HG03558 (cell line): ENCODE results near the gene GRM4.

Source experiments
- ATAC-seq: cut with Tn5 transposase; IDR thresholded peaks from one replicate; pipeline ENCODE4 v1.9.1; 2021; ENCODE audit warnings: moderate number of reproducible peaks; ENCODE audit not compliant: unreplicated experiment; ENCODE audit errors: extremely low read depth

The GRM4 gene

GRCh38 chr6:33987531-33988021 is 158.3 kb downstream of the GRM4 start:
- no peak for ATAC-seq

GRCh38 chr6:33985947-33986346 is 159.9 kb downstream of the GRM4 start:
- ATAC-seq, result no peak

GRCh38 chr6:33985313-33985751 is 160.6 kb downstream of the GRM4 start:
- no peak for ATAC-seq

GRCh38 chr6:33984466-33985312 is 161.2 kb downstream of the GRM4 start:
- no peak for ATAC-seq

- no peak for ATAC-seq
Observed at GRCh38 chr6:33983721-33984465, 162.0 kb downstream of the GRM4 start.

- no peak for ATAC-seq
Observed at GRCh38 chr6:33983109-33983716, 162.7 kb downstream of the GRM4 start.

GRCh38 chr6:33981861-33982260 is 164.0 kb downstream of the GRM4 start:
- no peak for ATAC-seq

- no peak for ATAC-seq
Observed at GRCh38 chr6:33981421-33981820, 164.5 kb downstream of the GRM4 start.

GRCh38 chr6:33980176-33981175 is 165.4 kb downstream of the GRM4 start:
- ATAC-seq, result no peak

GRCh38 chr6:33979750-33980149 is 166.1 kb downstream of the GRM4 start:
- no peak for ATAC-seq

GRCh38 chr6:33978412-33979150 is 167.3 kb downstream of the GRM4 start:
- ATAC-seq, result no peak

- no peak for ATAC-seq
Observed at GRCh38 chr6:33977606-33978411, 168.1 kb downstream of the GRM4 start.

GRCh38 chr6:33976437-33977360 is 169.2 kb downstream of the GRM4 start:
- no peak for ATAC-seq

- ATAC-seq, result no peak
Observed at GRCh38 chr6:33975661-33976436, 170.0 kb downstream of the GRM4 start.

- no peak for ATAC-seq
Observed at GRCh38 chr6:33974471-33974870, 171.4 kb downstream of the GRM4 start.

- ATAC-seq, result no peak
Observed at GRCh38 chr6:33974030-33974429, 171.9 kb downstream of the GRM4 start.
